NCI-H1092 (cell line): ENCODE data around the gene SSBP4.
A peak's percentile ranks its signal among the peaks of the same experiment; 100 is the strongest.

ENCODE experiments used
- DNase-seq: peaks from one replicate; lab custom pipeline; 2025; lab: John Stamatoyannopoulos, UW

SSBP4 gene

GRCh38 chr19:18469069-18469846, 50.1 kb downstream of the SSBP4 start:
- DNase-seq = peak; percentile 12

GRCh38 chr19:18470787-18471186, 51.6 kb downstream of the SSBP4 start:
- DNase-seq = no peak

- no peak for DNase-seq
Measured at GRCh38 chr19:18473003-18473705, 54.0 kb downstream of the SSBP4 start.

- DNase-seq = no peak
Measured at GRCh38 chr19:18473706-18474087, 54.5 kb downstream of the SSBP4 start.

GRCh38 chr19:18474366-18474887, 55.2 kb downstream of the SSBP4 start:
- no peak for DNase-seq

- no peak for DNase-seq
Measured at GRCh38 chr19:18475004-18475453, 55.8 kb downstream of the SSBP4 start.

GRCh38 chr19:18475762-18476331, 56.6 kb downstream of the SSBP4 start:
- DNase-seq = no peak

- no peak for DNase-seq
Measured at GRCh38 chr19:18476507-18477041, 57.4 kb downstream of the SSBP4 start.

GRCh38 chr19:18477042-18477779, 58.0 kb downstream of the SSBP4 start:
- DNase-seq = no peak

- DNase-seq = no peak
Measured at GRCh38 chr19:18477974-18478373, 58.8 kb downstream of the SSBP4 start.

- DNase-seq = no peak
Measured at GRCh38 chr19:18478545-18479311, 59.5 kb downstream of the SSBP4 start.

GRCh38 chr19:18480006-18480691, 61.0 kb downstream of the SSBP4 start:
- peak; percentile 67 for DNase-seq

- DNase-seq = no peak
Measured at GRCh38 chr19:18481505-18482222, 62.5 kb downstream of the SSBP4 start.

GRCh38 chr19:18483119-18483890, 64.1 kb downstream of the SSBP4 start:
- DNase-seq = peak; percentile 64
